GM21526 (cell line): ENCODE data around the gene VPS13A.
"Not testable (repeated sequence)": the region's sequence is repeated elsewhere in the genome, so short reads cannot be mapped to it uniquely, and the experiment has no call there.

ENCODE experiments used
- ATAC-seq: cut with Tn5 transposase; IDR thresholded peaks from one replicate; pipeline ENCODE4 v1.9.1; 2021; ENCODE audit warnings: moderate library complexity; ENCODE audit not compliant: unreplicated experiment, low FRiP score

Gene VPS13A

DNA sequence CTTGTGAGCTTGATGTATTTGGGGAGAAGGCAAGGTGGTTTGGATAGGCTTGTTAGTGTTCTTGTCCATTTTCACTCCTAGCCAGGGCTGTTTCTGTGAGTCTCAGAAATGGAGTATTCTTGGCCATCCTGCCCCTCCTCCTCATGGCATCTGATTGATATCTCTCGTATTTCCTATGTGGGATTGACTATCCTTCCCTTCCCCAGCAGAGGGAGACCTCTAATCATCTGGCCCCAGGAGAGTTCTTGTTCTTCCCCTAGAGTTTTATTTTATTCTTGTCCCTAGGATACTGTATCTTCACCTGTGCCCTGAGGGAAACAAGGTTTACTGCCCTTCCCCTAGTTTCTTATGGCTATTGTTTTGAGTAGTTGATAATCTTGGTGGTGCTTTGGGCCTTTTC lies 114.4 kb downstream of the VPS13A start:
- no peak for ATAC-seq

DNA sequence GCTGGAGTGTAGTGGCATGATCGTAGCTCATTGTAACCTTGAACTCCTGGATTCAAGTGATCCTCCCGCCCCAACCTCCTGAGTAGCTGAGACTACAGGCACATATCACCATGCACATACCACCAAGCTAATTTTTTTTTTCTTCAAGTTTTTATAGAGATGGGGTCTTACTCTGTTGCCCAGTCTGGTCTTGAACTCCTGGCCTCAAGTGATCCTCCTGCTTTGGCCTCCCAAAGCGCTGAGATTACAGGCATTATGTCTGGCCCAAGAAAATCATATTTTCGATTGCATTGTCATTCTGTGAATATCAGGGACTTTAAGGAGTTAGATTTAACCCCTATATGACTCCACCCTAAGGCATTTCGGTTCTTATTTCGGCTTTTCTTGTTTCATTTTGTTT lies 116.6 kb downstream of the VPS13A start:
- ATAC-seq: no peak

DNA sequence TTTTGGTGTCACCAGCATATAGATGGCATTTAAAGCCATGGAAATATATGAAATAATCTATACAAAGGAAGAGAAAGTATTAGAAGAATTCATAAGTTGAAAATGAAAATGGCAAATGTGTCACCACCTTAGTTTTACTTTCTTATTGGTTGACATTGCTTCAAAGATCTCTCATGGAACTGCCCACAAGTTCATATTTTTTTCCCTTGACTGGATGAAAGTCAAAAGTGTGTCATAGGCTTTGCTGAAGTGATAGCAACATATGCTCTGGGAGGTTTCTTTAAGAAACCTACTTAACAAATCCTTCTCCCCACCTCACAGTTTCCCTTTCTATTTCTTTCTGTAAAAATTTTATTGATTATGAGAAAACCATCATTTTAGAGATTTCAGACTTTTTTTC lies 127.2 kb downstream of the VPS13A start:
- ATAC-seq: no peak

DNA sequence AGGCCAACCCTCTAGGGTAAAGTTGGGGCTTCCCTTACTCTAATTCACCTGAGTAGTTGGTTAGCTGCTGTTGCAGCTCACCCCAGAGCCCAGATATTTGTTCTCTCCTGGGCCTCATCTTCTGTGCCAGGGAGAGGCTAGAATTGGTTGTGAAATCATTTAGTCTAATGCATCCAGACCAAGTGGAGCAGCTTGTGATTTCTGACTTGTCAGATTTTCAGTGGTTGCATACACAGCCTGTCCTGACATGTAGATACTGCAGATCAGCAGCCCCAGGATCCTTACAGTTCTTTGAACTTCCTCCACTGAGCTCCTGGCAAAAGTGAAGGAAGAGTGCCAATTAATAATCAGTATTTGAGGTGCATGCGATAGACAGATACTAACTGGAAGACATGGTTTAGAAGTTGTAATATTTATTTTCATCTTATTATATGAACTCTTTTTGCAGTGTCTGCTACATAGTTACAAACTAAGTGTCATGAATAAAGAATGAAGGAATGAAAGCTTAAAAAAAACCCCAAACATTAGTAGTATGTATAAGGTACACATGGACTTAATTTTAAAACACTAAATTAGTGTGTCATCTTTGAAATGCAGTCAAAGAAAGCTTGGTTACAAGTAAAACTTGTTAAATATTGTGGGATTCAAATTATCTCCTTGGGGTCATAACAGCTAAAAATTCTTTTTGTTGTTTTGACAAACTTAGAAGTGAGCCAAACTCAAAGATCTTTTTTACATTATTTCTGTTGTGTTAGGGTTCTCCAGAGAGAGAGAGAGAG lies 128.5 kb downstream of the VPS13A start:
- no peak for ATAC-seq

DNA sequence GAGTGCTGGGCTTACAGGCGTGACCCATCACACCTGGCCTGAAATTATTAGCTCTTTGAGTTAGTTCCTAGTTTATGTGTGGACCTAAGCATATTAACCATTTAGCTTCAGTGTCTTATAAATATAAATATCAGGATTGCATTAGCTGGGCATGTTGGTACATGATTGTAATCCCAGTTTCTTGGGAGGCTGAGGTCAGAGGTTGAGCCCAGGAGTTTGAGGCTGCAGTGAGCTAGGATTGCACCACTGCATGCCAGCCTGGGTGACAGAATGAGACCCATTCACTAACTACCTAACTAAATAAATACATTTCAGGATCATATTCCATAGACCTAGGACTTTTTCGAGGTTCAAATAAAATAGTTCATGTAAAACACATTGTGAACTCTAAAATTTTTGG lies 129.8 kb downstream of the VPS13A start:
- no peak for ATAC-seq

DNA sequence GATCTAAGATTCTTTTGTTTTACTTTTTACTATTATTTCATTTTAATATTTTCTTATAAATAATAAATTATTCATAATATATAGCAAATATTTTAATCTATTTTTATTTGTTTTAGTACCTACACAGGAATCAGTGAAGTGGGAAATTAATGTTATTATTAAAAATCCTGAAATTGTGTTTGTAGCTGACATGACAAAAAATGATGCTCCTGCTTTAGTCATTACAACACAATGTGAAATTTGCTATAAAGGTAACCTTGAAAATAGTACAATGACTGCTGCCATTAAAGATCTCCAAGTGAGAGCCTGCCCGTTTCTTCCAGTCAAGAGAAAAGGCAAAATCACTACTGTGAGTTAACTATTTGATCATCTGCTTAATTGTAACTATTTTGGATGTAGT lies 138.7 kb downstream of the VPS13A start:
- no peak for ATAC-seq

DNA sequence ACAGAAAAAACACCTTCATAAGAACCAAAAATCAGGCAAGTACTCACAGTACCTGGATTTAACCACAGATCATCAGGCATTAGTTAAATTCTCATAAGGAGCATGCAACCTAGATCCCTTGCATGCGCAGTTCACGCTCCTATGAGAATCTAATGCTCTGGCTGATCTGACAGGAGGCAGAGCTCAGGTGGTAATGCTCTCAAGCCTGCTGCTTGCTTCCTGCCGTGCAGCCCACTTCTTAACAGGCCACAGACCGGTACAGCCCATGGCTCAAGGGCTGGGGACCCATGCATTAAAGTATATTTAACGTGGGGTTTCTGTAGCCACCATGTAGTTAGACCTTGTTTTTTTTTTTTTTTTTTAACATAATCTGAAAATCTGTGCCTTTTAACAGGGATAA lies 147.7 kb downstream of the VPS13A start:
- no peak for ATAC-seq

DNA sequence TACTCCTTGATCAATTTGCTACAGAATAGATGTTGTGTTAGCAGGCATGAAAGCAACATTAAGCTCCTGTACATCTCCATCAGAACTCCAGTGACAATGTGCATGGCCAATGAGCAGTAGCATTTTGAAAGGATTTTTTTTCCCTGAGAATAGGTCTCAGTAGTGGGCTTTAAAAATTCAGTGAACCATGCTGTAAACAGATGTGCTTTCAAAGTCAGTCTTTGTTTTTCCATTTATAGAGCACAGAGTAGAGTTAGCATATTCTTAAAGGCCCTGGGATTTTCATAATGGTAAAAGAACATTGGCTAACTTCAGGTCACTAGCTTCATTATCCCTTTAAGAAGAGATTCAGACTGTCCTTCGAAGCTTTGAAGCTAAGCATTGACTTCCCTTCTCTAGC lies 150.8 kb downstream of the VPS13A start:
- no peak for ATAC-seq

DNA sequence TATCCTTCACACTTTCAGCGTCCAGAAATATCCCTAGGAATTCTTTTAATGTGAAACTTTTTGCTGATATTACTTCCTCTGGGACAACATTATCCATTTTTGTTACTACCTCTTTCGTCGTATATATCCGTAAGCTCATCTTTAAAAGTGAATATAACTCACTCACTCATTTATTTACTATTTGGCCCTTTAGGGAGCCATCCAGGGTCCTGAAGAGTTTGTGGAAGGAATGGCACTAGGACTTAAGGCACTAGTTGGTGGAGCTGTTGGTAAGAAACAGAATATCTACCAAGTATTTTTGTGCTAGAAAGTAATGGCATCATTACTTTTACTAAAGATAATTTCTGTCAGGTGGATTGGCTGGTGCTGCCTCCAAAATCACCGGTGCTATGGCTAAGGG lies 192.7 kb downstream of the VPS13A start:
- ATAC-seq: no peak

DNA sequence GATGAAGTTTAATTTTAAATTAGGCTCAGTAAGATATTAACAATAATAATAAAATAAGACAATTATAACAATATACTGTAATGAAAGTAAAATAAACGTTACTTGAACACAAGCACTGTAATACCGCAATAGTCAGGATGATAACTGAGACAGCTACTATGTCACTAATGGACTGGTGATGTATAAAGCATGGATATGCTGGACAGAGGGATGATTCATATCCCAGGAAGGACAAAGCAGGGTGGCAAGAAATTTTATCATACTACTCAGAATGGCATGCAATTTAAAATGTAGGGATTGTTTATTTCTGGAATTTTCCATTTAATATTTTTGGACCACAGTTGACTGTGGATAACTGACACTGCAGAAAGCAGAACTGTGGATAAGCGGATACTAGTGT lies 196.9 kb downstream of the VPS13A start:
- ATAC-seq: no peak

DNA sequence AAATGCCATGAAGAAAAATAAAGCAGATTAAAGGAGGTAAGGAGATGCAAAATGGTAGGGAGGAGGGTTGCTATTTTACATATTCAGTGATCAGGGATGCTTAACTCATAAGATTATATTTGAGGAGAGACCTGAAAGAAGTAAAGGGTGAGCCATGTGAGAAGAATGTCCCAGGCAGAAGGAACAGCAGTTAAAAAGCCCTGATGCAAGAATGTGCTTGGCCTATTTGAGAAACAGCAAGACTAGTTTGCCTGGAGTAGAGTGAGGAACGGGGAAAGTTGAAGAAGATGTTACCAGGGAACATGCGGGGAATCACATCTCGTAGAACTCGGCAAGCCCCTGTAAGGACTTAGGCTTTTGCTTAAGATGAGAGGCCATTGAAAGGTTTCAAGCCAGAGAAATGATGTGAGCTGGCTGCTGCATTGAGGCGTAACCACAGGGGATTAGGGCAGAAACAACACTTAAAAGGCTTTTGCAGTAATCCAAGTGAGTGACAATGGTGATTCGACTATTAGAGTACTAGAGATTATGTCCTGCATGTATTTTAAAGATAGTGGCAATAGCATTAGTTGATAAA lies 198.7 kb downstream of the VPS13A start:
- ATAC-seq: no peak

DNA sequence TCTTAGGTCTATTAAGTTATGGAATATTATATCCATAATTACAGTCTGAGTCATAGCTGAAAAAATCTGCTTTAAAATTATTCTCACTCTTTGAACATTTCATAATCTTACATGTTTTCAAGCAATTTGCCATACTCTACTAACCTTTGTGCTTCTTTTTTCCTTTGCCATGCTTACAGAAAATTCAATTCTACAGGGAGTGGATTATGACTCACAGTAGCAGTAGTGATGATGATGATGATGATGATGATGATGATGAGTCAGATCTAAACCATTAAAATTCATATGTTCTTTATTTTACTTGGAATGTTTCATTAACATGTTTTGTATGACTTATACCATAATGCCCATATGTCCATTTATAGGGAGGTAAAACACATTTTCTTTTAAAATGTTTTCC lies 207.1 kb downstream of the VPS13A start:
- ATAC-seq: no peak

DNA sequence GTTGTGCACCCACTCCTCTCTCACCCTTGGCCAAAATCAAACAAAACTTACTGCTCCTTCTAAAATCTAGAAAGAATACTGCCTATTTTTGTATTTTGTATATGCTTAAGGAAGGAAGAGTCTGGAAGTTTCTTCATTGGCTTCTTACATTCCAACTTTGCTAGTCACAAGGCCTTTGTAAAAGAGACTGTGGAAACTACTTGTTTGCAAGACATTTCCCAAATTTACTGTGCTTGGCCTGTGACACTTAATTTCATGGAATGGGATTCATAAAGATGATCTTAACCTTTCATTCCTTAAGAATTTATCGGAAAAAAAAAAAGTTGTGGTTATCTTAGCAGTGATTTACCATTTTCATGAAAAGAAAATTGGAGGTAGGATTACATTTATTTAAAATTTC lies 208.9 kb downstream of the VPS13A start:
- no peak for ATAC-seq

DNA sequence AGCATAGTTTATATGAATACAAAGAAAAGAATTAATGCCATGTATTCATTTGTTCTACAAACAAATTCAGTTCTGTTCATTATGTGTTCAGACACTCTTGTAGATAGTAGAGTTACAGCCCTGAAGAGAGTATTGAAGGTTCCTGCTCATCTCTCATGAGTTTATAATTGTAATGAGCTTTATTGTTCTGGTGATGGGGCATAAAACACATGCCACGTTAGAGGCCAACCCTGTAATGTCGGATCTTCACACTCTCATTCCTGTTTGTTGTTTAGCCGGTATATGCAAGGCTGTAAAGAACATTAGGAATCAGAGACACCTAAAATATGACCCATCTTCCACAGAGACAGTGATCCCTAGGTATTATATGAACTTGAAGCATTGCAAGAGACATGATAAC lies 214.5 kb downstream of the VPS13A start:
- ATAC-seq: no peak

DNA sequence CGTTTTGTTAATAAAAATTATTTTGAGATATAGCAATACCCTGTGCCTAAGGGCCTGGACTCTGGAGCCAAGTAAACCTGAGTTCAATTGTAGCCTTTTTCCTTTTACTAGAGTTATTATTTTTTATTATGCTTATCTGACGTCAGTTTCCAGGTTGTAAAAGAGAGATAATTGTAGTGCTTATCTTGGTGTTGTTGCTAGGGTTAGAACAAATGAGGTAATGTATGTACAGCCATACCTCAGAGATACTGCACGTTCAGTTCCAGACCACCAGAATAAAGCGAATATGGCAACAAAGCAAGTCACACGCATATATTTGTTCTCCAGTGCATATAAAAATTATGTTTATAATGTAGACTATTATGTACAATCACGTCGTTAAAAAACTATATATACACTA lies 215.0 kb downstream of the VPS13A start:
- no peak for ATAC-seq

DNA sequence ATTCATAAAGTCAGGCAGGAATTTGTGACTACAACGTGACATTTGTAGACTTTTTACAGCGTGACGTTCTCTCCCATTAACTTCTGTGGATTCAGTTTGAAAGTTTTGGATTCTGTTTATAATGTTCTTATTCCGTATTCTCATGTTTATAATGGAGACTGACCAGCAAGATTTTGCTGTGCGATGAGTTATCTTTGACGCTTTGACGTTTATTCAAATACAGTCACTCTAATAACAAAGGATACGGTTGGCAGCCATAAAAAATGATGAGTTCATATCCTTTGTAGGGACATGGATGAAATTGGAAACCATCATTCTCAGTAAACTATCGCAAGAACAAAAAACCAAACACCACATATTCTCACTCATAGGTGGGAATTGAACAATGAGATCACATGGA lies 221.2 kb downstream of the VPS13A start:
- not testable (repeated sequence) for ATAC-seq

DNA sequence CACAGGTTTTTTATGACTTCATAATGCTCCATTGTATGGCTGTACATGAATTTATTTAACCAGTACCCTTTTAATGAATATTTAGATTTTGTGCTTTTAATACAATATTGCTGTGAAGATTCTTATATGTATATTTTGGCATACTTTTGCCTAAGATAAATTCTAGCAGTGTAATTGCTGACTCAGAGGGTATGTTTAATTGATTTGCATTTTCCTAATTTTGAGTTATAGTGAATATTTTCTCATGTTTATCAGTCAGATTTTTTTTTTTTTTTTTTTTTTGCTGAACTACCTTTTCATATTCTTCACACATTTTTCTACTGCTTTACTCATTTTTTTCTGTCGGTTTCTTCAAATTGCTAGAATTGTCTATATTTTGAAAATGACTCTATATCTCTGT lies 222.6 kb downstream of the VPS13A start:
- no peak for ATAC-seq

DNA sequence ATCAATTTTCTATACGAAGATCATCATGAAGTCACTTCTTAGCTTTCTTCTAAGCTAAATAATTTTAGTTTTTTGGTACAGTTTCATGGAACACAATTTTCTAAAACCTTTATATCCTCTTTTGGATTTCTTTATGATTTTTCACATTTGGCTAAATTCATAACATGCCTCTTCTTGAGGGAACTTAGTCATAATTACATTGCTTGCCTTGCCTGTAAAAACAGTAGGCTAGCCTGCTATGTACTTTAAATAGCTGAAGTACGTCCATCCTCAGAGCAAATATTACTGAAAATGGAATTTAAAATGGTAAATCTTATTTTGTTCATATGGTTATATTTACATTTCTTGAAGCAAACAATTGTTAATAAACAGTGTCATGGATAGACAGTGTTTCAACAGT lies 225.0 kb downstream of the VPS13A start:
- no peak for ATAC-seq

DNA sequence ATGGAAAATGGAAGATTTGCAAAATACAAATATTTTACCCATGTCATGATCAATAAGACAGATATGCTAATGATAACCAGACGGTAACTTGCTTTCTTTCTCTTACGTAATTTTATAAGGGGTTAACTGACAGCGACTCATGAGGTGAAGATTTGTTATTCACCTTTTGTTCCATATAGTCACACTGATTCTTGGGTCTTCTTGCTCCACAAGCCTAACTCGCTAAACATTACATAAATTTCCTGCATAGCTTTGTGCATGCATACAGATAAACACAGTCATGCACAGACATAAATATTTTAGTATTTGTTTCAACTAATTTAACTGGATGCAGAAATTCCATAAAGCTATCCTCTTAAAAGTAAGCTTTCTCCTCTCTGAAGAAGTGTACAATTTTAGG lies 225.9 kb downstream of the VPS13A start:
- no peak for ATAC-seq

DNA sequence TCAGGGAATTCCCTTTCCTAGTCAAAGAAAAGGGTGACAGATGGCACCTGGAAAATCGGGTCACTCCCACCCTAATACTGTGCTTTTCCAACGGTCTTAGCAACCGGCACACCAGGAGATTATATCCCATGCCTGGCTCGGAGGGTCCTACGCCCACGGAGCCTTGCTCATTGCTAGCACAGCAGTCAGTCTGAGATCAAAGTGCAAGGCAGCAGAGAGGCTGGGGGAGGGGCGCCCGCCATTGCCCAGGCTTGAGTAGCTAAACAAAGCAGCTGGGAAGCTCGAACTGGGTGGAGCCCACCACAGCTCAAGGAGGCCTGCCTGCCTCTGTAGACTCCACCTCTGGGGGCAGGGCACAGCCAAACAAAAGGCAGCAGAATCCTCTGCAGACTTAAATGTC lies 231.2 kb downstream of the VPS13A start:
- not testable (repeated sequence) for ATAC-seq

DNA sequence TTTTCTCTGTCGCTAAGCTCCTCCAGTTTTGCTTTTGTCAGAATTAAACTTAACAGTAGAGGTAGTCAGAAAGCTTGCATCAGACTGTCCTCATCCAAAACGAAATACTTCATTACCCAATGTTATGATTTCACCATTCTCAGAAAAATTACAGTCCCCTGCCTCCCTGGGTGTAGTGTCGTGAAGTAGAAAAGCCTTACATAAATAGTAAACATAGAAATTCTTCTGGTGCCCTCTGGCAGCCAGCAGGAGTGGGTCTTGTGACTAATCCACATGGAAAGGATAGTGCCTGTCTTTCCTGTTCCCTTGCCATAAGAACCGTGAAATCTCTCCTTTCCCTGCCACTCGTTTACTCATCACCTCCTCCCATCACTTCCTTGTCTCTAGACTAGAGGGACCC lies 240.2 kb downstream of the VPS13A start:
- no peak for ATAC-seq

DNA sequence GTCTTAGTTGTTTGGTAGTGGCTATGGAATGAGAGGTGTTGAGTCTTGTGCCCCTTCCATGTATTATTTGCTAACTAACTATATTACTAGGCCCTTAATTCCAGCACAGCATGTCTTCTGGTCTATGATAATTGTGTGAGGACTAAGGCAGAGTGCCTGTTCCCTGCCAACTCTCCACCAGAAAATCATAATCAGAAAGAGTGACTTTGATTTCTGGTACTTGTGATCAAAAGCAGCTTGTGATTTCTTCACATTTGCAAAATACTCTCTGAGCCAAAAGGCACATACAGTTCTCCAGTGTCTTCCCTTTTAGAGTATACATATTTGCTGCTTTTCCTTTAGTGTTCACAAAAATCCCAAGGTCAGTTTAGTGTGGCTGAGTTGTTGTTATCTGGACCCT lies 240.9 kb downstream of the VPS13A start:
- ATAC-seq: no peak

DNA sequence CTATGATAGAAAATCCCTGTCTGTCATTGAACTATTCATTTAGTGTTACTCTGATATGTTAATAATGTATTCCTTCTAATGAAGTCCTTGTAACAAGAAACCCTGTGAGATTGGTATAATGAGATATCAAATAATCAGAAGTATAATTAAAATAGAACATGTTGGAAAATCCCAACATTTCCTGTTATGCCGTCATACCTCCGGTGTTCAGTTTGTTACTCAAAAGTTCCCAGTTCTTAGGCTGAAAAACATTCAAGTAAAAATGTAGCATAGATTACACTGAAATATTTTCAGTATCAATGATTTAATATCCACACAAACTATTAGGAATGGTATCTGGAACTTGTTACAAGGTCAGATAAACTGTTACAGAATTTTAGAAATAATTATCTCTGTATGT lies 243.3 kb downstream of the VPS13A start:
- ATAC-seq: no peak
